BJ (cell line): ENCODE data around the gene KRTAP10-10. TPM values are rescaled to one million over a fixed set of nuclear protein-coding genes. Genes with fewer than 3 reads are reported as not detected.

ENCODE experiments used
- CTCF ChIA-PET: fragments of 350-600 bp; formaldehyde crosslinking; extraction: SDS; loops from one replicate; lab custom pipeline; 2021; ENCODE audit warnings: antibody characterized with exemption, inconsistent platforms; lab: Yijun Ruan, JAX
- POLR2A ChIA-PET: fragments of 300-600 bp; sonication (Branson Sonifier 250); formaldehyde crosslinking; extraction: SDS; loops from one replicate; lab custom pipeline; 2021; ENCODE audit warnings: antibody characterized with exemption; lab: Charles Lee
- DNase-seq: peaks from one replicate; pipeline ENCODE4 v3.0.0-alpha.2; 2011; ENCODE audit warnings: low read depth
- H3K27me3 ChIP-seq: 2 replicates; pipeline ENCODE4 v1.6.0; 2011; ENCODE audit warnings: low read length; ENCODE audit not compliant: control insufficient read depth, insufficient read depth
- H3K36me3 ChIP-seq: 2 replicates; pipeline ENCODE4 v1.5.1; 2011; ENCODE audit warnings: low read length; ENCODE audit not compliant: control insufficient read depth, insufficient read depth
- H3K4me3 ChIP-seq: 2 replicates; pipeline ENCODE4 v1.5.1; 2011; ENCODE audit warnings: low read depth, mild to moderate bottlenecking, control low read depth, low read length
- CTCF ChIP-seq: IDR thresholded peaks from 2 replicates; pipeline ENCODE4 v1.5.1; 2011; ENCODE audit warnings: low read depth, mild to moderate bottlenecking, control low read depth, inconsistent platforms, low read length, moderate library complexity; ENCODE audit not compliant: insufficient read depth
- polyA plus RNA-seq: library from polyadenylated mRNA; depleted of rRNA; stranded (reverse); fragments of >200 nt; gene quantifications from 2 replicates; pipeline ENCODE4 v1.2.3, GENCODE V29; 2011

KRTAP10-10 gene
- polyA plus RNA-seq, 1 experiment, result not detected

DNA sequence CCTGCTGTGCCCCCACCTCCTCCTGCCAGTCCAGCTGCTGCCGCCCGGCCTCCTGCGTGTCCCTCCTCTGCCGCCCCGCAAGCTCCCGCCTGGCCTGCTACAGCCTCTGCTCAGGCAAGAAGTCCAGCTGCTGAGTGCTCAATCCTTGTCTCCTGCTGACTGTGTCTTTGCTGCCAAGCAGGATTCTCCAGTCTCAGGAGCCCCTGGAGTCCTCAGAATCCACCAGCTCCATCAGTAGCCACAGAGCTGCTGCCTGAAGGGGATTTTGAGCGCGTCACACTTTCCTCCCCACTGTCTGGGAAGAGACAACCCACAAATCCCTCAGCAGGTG is 10.0 kb downstream of the KRTAP10-10 start:
- ChIA-PET CTCF (interaction anchor here (0.6 kb wide), 1 partner anchor 90 kb away, joined by 3 read pairs; no protein-coding TSS in a partner anchor), POLR2A (no interaction called here)
- Histone ChIP-seq H3K36me3 (no peaks in the 10 kb centered on the region), H3K4me3 (no peak overlapping the region), H3K27me3 (no peaks in the 10 kb centered on the region)
- DNase-seq, result no peak
- TF ChIP-seq CTCF, result no peak

DNA sequence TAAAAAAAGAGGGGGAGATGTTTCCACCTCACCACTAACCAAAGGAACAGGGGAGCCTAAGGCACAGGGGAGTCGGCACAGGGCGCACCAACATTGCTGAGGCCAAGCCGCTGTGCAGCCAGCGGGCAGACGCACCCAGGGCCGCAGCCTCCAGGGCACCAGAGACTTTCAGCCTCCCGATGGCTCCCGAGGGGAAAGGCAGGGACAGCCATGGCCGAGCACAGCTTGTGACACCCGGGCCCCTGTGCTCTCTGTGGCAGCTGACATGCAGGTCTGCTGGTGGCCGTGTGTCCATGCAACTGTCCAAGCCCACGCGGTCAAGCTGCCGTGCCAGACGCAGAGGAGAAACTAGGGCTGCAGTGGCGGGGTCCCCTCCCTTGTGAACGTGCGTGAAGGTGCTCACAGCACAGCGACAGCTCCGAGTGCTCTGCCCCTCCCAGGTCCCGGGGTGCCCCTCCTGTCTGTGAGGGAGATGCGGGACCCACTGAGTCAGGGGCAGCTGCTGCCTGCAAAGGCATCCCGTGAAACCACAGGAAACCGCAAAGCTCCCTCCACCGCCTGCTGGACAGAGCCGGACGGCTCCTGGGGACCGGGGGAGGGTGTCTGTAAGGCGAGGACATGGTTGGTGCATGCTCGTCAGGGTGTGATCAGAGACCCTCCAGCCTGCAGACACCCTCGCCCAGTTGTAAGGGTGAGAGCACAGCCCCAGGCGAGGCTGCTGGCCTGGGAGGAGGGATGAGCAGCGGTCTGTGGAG is 11.6 kb downstream of the KRTAP10-10 start:
- no peak for TF ChIP-seq CTCF
- no peaks in the 10 kb centered on the region for H3K27me3 ChIP-seq
- CTCF ChIA-PET, result no interaction called here

DNA sequence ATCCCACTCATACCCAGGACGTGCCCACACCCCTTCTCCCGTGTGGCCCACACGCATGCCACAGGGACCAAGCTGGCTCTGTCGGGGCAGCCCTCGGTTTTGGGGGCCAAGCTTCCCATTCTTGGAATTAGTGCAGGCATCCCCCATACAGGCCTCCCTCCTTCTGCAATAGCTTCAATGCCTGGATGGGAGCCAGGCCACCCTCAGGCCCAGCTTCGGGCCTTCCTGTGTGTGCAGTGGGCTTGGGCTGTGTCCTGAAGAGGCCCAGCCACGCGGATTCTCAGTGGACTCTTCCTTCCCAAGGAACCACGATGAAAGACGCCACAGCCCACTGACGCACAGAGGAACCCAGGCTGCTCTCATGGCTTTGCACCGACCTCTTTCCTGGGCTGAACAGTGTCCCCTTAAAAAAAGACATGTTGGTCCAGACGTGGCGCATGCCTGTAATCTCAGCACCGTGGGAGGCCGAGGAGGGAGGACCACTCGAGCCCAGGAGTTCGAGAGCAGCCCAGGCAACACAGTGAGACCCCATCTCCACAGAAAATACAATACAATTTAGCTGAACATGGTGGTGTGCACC is 12.5 kb downstream of the KRTAP10-10 start:
- Histone ChIP-seq H3K4me3 (no peak overlapping the region), H3K27me3 (no peaks in the 10 kb centered on the region), H3K36me3 (no peaks in the 10 kb centered on the region)
- DNase-seq, result no peak
- POLR2A ChIA-PET, result no interaction called here
- TF ChIP-seq CTCF, result no peak
- CTCF ChIA-PET, result no interaction called here

More for the DNA sequence above, 11.6 kb downstream of the KRTAP10-10 start:
- no peaks in the 10 kb centered on the region for H3K36me3 ChIP-seq
- POLR2A ChIA-PET, result no interaction called here
- DNase-seq, result no peak
- H3K4me3 ChIP-seq, result no peak overlapping the region

- Histone ChIP-seq H3K27me3 (no peaks in the 10 kb centered on the region), H3K4me3 (no peak overlapping the region), H3K36me3 (no peaks in the 10 kb centered on the region)
- ChIA-PET POLR2A (no interaction called here), CTCF (no interaction called here)
- no peak for DNase-seq
- no peak for TF ChIP-seq CTCF
Observed at GRCh38 chr21:44650265-44650972, 13.3 kb downstream of the KRTAP10-10 start.

- POLR2A ChIA-PET, result no interaction called here
- Histone ChIP-seq H3K4me3 (no peak overlapping the region), H3K36me3 (no peaks in the 10 kb centered on the region), H3K27me3 (no peaks in the 10 kb centered on the region)
- no peak for DNase-seq
- no peak for TF ChIP-seq CTCF
- CTCF ChIA-PET, result interaction anchor here (0.6 kb wide), 1 partner anchor 26 kb away, joined by 3 read pairs; no protein-coding TSS in a partner anchor
Observed at GRCh38 chr21:44650973-44651675, 14.0 kb downstream of the KRTAP10-10 start.
